GM18861 (cell line): ENCODE data around the gene MYO5B.

ENCODE experiments used
- ATAC-seq: cut with Tn5 transposase; IDR thresholded peaks from one replicate; pipeline ENCODE4 v1.9.1; 2021; ENCODE audit not compliant: unreplicated experiment

The MYO5B gene

DNA sequence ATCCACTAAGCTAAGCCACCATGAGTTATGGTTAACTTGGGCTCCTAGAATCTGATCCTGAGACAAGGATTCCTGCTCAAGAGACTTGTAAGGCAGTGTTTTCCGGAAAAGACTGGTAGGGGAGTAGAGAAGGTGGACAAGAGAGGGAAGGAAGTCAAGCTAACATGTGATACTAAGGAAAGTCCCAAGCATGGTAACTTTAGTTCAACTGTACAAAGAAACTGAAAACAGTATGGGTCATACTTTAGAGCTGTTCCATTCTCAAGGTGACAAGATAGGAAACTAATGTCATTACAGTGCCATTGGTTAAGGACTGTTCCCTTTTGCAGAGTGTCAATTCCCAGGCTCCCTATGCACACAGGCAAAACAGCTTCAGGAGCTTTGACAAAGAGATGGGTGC lies 5.8 kb downstream of the MYO5B start:
- peak; percentile 54 for ATAC-seq

DNA sequence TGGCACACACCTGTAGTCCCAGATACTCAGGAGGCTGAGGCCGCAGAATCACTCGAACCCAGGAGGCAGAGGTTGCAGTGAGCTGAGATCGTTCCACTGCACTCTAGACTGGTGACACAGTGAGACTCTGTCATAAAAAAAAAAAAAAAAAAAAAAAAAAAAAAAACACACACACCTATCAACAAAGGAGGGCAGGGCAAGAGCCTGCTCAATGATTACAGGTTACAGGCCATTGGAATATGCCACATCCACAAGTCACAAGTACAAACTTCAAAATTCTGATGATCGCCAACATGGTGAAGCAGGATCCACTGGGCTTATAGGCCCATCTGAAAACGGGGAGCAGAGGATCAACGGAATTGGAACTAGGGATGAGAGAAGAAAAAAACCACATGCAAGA lies 6.3 kb downstream of the MYO5B start:
- ATAC-seq: no peak

DNA sequence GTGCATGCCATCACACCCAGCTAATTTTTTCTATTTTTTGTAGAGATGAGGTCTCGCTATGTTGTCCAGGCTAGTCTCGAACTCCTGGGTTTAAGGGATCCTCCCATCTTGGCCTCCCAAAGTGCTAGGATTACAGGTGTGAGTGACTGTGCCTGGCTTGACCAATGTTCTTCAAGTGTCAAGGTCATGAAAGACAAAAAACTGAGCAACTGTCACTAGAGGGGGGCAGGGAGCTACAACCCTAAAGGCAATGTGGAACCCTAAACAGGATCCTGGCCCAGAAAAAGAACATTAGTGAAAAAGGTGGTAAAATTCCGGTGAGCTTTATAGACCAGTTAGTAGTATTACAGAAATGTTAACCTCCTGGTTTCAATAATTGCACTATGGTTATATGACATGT lies 7.3 kb downstream of the MYO5B start:
- ATAC-seq: no peak

DNA sequence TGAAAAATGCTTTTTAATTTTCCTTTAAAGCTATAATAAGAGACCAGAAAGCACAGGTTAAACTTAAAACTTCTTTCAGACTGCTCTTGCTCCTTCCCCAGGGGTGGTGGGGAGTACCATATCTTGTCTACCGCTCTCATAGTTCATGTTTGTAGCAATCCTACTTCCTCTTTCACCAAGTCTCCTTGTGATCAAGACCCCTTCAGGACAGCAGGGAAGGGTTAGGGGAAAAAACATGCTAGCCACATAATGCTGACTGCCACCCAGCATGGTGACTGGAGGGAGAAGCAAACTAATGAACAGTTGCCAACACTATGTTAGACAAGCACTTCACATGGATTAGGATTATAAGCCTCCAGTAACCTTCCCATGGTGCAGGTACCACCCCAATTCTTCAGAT lies 8.6 kb downstream of the MYO5B start:
- ATAC-seq: no peak

DNA sequence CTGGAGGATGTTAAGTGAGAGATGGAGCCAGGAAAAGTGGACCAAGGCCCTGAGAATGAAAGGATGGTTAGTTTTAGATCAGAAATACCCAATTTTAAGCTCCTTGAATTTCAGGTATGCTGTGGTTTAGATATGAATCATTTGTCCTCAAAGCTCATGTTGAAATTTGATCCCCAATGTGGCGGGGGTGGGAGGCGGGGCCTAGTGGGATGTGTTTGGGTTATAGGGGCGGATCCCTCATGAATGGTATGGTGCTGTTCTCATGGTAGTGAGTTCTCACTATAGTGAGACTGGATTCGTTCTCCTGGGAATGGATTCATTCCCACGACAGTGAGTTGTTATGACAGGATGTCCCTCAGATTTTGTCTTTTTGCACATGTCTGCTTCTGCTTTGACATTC lies 11.4 kb downstream of the MYO5B start:
- no peak for ATAC-seq

DNA sequence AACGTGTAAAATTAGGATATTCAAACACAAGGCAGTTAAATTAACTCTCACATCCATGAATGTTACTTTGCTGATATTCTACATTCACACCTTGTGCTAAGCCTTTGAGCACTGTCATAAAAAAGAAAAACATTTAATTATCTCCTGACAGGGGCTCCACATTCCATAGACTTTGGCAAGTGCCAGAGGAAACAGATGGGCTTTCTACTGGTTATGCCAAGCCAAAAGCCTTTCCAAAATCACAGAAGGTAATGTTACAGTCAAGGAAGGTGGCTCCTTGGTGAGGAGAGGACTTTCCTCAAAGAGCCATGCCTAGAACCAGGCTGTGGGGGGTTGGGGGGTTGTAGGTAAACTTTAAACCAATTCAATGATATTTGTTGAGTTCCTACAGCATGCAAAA lies 12.4 kb downstream of the MYO5B start:
- ATAC-seq: no peak

DNA sequence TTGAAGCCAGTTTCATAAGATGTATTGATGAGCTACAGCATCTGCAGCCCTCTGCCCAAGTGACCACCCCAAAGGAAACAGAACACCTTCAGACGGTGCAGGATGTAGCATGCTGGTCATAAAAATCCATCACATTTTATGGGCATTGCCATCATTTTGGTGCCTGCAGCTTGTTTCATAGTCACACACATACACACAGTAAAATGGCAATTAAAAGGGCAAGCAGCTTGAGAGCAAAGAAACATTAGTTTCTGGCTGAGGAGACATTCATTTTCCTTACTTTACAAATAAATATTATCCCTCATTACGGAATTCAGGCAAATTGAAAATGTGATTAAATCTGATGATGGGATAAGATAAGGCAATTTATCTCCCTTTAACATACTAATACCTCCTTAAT lies 13.4 kb downstream of the MYO5B start:
- no peak for ATAC-seq

DNA sequence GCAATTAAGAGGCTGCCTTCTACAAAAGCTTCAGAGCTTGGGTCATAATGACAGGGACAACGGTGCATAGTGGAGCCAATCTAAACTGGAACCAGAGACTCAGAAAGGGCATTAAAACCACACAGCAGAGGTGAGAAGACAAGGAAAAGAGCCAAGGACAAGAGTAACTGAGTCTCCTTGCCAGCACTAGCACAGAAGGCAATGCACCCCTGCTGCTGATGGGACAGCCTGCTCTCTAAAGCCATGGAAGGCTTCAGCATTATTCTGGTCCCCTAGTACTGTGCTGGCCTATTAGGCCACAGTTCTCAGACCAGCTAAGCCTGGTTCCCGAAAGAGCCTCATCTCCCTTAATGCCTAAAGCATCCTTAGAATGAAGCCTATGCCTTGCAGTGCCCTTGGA lies 15.5 kb downstream of the MYO5B start:
- ATAC-seq: no peak

DNA sequence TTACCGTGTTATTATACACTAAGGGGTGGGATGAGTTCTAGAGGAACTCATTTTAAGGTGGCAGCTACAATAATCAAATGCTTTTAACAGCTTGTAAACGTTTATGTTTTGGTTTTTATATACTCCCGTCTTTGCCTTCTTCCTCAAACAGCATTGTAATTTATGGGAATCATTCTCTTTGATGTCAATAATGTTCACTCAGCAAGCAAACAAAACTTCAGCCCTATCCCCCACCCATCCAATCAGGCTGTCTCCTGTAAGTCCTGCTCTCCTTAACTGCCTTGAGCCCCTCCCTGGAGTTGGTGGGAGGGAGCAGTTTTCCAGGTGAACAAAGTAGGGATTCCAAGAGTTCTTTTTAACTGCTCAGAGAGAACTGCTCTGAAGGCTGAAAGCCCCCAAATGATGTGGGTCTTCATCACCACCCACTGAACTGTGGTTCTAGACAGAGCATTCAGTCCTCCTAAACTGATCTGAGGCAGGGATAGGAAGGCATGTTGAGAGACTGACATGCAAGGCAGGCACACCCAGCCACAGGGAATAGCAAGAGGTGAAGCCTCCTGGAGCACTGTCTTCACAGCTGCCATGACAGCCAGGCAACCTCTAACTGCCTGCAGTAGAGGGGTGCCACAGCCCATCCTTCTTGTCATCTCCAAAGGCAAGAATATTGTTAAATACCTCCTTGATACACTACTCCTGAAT lies 17.5 kb downstream of the MYO5B start:
- ATAC-seq: no peak

DNA sequence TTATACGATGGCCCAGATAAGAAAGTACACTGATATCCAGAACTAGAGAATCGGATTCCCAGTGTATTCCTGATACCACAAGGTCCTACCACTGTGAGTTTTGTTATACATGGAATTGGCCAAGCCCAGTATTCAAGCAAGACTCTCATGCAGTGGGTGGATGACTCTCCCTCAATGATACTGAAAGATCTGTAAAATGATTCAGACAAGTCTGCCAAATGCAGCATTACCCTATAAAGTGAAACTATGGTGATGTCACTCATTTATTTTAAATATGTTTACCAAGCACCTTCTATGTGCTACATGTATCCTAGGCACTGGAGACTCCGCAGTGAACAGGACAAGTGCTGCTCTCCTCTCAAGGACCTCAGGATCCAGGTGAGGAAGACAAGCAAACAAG lies 22.6 kb downstream of the MYO5B start:
- ATAC-seq: no peak

DNA sequence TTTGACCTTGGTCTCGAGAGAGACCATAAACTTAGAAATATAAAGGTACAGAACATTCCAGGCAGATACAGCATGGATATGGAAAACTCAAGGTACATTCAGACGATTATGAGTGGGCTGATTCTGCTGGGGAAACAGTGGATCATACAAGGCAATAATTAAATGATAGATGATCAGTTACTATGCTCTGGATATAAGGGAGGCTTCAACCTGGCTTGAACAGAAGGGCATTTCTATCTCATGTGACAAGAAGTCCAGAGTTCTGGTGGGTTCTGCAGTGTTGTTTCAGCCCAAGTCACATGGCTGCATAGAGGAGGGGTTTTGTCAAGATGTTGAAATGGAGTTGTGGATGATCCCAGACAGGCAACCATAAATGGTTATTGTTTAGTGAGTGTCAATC lies 23.5 kb downstream of the MYO5B start:
- ATAC-seq: no peak

DNA sequence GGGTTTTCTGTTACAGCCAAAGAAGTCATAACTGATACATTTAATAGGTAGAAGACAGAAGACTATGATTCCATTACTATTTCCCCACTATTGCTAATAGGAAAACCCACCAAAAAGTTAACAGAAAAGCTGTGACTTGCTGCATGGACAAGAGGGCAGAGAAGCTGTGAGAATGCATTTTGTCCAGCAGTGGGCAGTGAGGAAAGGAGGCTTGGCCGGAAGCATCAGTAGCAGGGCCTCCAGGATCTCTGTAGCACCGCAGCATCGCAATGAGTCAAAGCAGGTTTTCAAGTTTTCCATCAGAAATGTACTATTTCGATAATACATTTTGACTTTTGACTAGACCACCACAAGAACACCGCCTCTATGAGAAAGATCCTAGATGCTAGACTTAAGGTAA lies 24.9 kb downstream of the MYO5B start:
- ATAC-seq: no peak

DNA sequence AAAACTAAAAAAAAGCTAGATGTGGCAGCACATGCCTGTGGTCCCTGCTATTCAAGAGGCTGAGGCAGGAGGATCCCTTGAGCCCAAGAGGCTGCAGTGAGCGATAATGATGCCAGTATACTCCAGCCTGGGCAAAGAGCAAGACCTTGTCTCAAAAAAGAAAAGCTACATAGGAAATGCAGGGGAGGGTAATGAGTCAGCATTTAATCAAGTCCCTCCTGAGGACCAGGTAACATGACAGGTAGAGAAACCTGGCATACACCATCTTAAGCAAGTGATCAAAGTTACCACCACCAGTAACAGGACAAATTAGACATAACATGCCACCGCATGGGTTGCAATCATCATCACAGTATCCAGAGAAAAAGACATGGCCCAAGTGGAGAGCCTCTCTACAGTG lies 25.8 kb downstream of the MYO5B start:
- ATAC-seq: no peak

DNA sequence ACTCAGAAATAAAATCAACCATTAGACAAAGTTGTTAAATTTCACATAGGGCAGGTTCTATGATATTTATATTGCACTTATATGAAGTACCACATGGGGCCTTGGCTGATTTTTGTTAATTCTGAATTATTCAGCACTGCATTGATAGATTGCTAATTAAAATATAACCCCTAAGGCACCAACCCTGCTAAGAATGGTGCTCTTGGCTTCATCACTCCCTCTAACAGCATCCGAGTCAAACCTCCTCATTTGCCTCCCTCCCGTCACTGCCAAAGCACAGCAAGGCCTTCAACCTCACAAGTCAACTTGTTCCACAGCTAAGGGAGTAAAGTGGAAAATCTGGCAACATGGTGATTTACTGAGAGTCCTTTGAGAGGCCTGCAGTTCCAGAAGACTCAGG lies 27.0 kb downstream of the MYO5B start:
- no peak for ATAC-seq

DNA sequence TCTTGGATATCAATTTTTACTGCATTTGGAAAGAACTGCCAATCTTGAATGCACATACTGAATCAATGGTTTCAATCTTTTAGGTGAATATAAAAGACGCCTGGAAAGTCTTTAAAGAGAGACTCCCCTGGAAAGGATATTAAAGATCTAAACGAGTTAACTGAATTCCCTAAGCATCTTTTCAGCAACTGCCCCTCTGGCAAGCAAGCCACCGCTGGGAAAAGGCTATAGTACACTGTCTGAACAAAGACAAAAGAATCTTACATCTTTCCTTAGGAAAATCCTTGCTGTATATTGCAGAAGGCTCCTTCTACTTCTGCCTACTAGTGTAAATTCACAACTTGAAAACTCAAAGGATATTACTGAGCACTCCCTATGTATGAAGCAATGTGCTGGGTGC lies 28.0 kb downstream of the MYO5B start:
- ATAC-seq: no peak

DNA sequence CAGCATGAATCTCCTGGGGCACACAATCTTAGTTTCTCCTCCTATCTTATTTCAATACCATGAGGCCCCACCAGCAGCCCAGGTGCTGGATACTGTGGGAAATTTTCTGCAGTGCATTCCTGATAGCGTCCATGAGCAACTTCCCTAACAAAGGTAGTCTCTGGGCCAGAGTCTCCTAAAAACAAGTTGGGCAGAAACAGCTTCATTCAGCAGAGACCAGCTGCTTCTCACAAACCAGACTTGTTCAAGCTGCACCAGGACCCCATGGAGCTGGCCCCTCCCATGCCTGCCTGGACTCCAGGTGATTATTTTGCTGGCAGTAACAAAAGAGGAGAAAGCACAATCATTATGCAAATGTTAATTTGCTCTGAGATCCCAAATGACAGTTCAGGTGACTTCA lies 31.4 kb downstream of the MYO5B start:
- ATAC-seq: no peak

DNA sequence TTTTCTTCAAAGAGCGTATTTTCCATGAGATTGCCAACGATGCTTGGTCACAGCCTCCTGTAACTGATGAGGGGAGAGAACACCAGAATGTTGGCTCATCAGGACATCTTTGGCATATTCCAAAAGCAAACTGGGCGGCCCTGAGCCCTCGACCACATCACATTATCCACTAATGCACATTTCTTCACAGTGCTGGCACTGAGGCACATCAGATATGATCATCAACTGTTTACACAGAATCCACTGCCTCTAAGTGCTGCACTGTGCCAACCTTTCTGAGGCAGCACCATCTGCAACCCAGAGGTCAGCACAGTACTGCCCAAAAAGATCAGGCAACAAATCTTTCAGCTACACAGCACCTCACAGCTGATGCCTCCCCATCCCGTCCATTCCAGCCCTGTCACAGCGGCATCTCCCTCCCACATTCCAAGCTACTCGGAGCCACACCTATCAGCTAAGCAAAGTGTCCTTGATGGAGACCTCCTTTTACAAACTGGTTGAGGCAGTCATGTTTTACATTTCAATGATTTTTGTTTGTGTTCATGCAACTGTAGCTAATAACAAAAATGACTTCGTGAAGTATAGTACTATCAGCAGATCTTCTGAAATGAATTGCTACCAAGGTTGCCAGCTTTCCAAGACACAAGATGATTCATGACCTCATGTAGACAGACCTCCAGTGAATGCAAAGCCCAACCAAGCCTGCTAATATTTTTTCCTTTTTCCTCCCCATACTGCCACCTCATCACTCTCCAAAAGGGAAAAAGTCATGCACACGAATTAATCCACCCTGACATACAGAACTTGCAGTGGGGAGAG lies 32.3 kb downstream of the MYO5B start:
- no peak for ATAC-seq

DNA sequence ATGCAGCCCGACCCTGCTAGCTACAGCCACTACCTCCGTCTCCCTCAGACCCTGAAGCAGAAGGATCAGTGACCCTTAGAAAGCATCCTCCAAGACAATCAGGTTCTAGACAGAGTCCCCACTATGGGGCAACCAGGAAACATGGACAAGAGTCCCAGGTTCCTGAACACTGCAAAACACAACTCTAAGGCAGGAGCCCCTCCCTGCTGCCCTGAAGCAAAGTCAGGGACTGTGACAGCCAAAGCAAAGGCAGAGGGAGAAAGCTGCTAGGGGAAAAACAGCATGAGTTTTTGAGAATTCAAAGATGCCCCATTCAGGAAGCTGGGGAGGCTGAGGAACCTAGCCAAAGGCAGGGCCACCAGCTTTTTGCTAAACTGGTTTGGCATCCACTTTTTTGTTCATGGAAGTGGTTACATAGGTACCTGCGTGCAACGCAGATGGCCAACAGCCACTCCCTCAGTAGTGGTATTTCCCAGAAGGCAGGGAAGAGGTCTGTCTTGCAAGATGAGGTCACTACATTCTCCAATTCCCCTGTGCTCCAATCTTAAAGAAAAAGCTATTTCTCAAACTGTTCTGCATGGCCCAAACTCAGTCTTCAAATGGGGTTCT lies 33.2 kb downstream of the MYO5B start:
- no peak for ATAC-seq

DNA sequence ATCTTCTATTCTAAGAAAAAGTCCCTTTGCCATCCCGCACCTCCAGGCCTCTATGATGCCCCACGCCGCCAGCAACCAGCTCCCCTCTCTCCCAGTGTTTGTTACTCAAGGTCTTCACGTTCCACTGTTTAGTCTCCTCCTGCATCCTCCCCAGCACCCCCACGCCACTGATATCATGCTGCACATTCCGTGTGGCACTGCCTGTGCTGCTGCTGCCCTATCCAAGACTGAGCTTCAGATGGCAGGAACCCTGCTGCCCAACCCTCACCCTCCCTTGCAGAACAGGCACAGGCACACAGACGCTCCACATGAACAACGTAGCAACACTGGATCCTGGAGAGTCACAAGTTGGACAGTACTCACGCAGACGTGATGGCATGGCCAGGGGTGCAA lies 35.3 kb downstream of the MYO5B start:
- no peak for ATAC-seq

DNA sequence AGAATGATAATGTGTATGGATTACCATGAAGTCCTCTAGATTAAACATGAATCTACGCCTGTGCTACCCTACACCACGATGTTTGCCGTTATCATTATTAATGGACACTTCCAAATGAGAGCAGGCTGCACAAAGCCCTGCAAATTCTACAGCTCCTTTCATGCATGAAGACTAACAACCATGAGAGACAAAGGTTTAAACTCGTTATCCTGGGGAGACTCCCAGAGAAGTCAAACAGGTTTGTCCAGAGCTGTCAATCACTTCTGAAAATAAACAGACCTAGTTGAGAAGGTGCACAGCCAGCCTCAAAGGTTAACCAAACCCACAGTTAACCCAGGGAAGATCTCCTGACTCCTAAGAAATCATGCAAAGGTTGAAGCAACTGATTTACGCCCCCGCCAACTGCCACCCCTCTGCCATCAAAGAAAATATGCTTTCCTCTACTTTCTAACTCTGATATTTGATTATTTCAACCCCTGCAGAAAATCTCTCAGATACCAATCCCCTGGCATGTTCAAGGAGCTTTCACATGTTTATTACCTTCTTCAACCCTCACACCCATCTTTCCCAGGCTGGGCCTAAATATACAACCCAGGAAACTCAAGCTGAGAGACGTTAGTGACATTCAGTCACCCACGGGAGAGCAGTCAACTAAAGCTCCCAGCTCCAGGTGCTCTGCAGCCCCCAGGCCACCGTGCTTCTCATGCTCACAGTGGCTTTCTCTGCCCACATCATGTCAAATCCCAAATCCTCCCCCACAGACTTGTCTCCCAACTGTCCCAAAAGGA lies 35.9 kb downstream of the MYO5B start:
- no peak for ATAC-seq

DNA sequence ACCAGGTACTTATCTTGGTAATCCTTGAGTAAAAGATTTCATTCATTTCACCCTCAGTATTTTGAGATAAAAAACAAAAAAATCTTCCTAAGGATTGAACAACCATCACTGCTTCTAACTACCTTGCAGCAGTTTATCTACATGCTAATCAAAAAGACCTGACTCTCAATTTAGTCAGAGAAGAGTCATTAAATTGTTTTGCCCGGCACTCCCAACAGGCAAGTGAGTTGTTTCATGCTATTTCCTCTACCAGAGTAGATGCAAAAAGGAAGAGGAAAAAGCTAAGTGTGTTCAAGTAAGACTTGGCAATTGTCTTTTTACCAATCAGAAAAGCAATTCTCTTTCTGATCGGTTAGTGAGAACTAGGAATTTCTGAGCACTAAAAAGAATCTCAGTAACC lies 39.5 kb downstream of the MYO5B start:
- ATAC-seq: no peak

DNA sequence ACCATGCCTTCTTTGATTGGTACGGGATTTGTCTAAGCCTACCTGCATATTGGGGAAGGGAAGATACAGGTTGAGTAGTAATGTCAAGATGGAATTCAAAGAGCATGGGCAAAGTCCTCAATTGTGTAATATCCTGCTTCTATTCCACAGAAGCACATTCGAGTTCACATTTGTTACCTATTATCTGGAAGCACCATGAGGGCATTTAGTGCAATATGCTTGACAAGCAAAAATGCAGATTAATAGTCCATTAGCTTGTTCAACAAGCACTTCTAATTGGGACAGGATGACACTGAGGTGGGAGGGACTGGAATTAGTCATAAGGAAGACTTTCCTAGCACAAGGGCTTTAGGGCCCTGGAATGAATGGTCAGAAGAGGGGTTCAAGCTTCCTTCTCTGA lies 40.5 kb downstream of the MYO5B start:
- ATAC-seq: no peak
